HepG2 (cell line): ENCODE measurements around the gene ASIC3. TPM values are rescaled to one million over a fixed set of nuclear protein-coding genes. Genes with fewer than 3 reads are reported as not detected.
A peak's percentile ranks its signal among the peaks of the same experiment; 100 is the strongest.

ENCODE experiments used
- ATAC-seq: fragments of 200-7000 bp; cut with Tn5 transposase; 3 replicates; pipeline ENCODE4 v1.9.1; 2020; ENCODE audit warnings: mild to moderate bottlenecking, moderate library complexity
- BruUV-seq: library from RNA; stranded (reverse); fragments of 400-500 nt; replicated peaks from 2 replicates; lab custom pipeline; 2021; lab: Mats Ljungman, UMichigan
- CTCF ChIA-PET: fragments of 300-600 bp; formaldehyde crosslinking; extraction: SDS; loops from one replicate; lab custom pipeline; 2021; ENCODE audit warnings: low total read pairs, inconsistent platforms, low intra/inter-chr PET ratio; lab: Yijun Ruan, JAX
- POLR2A ChIA-PET: fragments of 350-600 bp; sonication (Branson Sonifier 250); formaldehyde crosslinking; loops from one replicate; lab custom pipeline; 2020; ENCODE audit warnings: antibody characterized with exemption, inconsistent platforms; lab: Yijun Ruan, JAX
- DNase-seq: peaks from one replicate; pipeline ENCODE4 v3.0.0-alpha.2; 2015; ENCODE audit warnings: low spot score
- FAIRE-seq: peaks from 3 replicates; lab custom pipeline; 2011; peaks lifted over from hg19 to GRCh38; lab: Jason Lieb, UNC
- H2AFZ ChIP-seq: one replicate; pipeline ENCODE4 v1.6.1; 2011; ENCODE audit warnings: low read length, inconsistent platforms
- H3K27ac ChIP-seq: fragments of 300-600 bp; 3 replicates; pipeline ENCODE4 v1.8.0; 2011; ENCODE audit warnings: mixed run types, mild to moderate bottlenecking, mixed read lengths, low read length, inconsistent platforms; ENCODE audit not compliant: insufficient read depth; ENCODE audit errors: extremely low read length
- H3K27me3 ChIP-seq, 2 experiments: fragments of 200-600 bp in 1 of 2; 2 replicates in 1 of 2; 3 replicates in 1 of 2; pipeline versions ENCODE4 v1.6.0 to v1.8.0; 2011; ENCODE audit warnings: low read length in 2 of 2, mild to moderate bottlenecking in 2 of 2, moderate library complexity in 2 of 2, inconsistent platforms in 1 of 2; ENCODE audit not compliant: insufficient read depth in 2 of 2, control insufficient read depth in 1 of 2
- H3K36me3 ChIP-seq, 2 experiments: fragments of 200-600 bp in 1 of 2; replicated peaks in 1 of 2; 2 replicates in 1 of 2; 3 replicates in 1 of 2; pipeline versions ENCODE4 v1.5.1 to v1.8.0; 2011; ENCODE audit warnings: low read length in 2 of 2, inconsistent platforms in 1 of 2; ENCODE audit not compliant: insufficient read depth in 2 of 2, control insufficient read depth in 1 of 2
- H3K4me1 ChIP-seq: 2 replicates; pipeline ENCODE4 v1.5.1; 2012; ENCODE audit warnings: low read length, inconsistent platforms; ENCODE audit not compliant: insufficient read depth
- H3K4me2 ChIP-seq: 2 replicates; pipeline ENCODE4 v1.6.0; 2011; ENCODE audit warnings: low read depth, low read length, inconsistent platforms
- H3K4me3 ChIP-seq, 3 experiments: fragments of 200-600 bp in 1 of 3; sonication (generic), shearing (Covaris generic) in 1 of 3; replicated peaks in 1 of 3; 2 replicates each; pipeline ENCODE4 v1.5.1; 2011 to 2016; ENCODE audit warnings: low read length in 3 of 3, inconsistent platforms in 2 of 3, low read depth in 2 of 3, mild to moderate bottlenecking in 2 of 3, control low read depth in 1 of 3, mixed read lengths in 1 of 3; ENCODE audit not compliant: insufficient read depth in 1 of 3
- H3K79me2 ChIP-seq: one replicate; pipeline ENCODE4 v1.6.1; 2011; ENCODE audit warnings: low read length, inconsistent platforms; ENCODE audit not compliant: insufficient read depth
- H3K9ac ChIP-seq: 2 replicates; pipeline ENCODE4 v1.6.0; 2011; ENCODE audit warnings: mild to moderate bottlenecking, low read depth, low read length, inconsistent platforms; ENCODE audit not compliant: insufficient read depth
- H3K9me3 ChIP-seq: 2 replicates; pipeline ENCODE4 v1.5.1; 2012; ENCODE audit warnings: mild to moderate bottlenecking, low read length
- H4K20me1 ChIP-seq: 2 replicates; pipeline ENCODE4 v1.6.0; 2011; ENCODE audit warnings: inconsistent platforms, mild to moderate bottlenecking, low read length, moderate library complexity; ENCODE audit not compliant: insufficient read depth
- ADNP ChIP-seq: sonication (generic); formaldehyde crosslinking; IDR thresholded peaks from 2 replicates; pipeline ENCODE4 v1.4.0; 2020; ENCODE audit warnings: missing genetic modification reagents
- GATA4 ChIP-seq: sonication (generic); IDR thresholded peaks from 2 replicates; pipeline ENCODE4 v1.6.1; 2016; ENCODE audit warnings: antibody characterized with exemption, low read depth, borderline replicate concordance
- MYC ChIP-seq: sonication (generic); formaldehyde crosslinking; IDR thresholded peaks from 2 replicates; pipeline ENCODE4 v1.9.0; 2021; ENCODE audit warnings: missing genetic modification reagents, borderline replicate concordance
- NR2F6 ChIP-seq, 2 experiments: IDR thresholded peaks; 2 replicates each; pipeline ENCODE4 v1.6.1; 2016; ENCODE audit warnings: antibody characterized with exemption in 1 of 2, mild to moderate bottlenecking in 1 of 2
- RFXAP ChIP-seq: sonication (generic); formaldehyde crosslinking; IDR thresholded peaks from 2 replicates; pipeline ENCODE4 v1.4.0; 2020; ENCODE audit warnings: missing genetic modification reagents, borderline replicate concordance
- SP4 ChIP-seq: sonication (generic); formaldehyde crosslinking; IDR thresholded peaks from 2 replicates; pipeline ENCODE4 v1.8.1; 2023; ENCODE audit warnings: mild to moderate bottlenecking, missing genetic modification reagents
- ZFY ChIP-seq: sonication (generic); formaldehyde crosslinking; IDR thresholded peaks from 2 replicates; pipeline ENCODE4 v1.4.0; 2020; ENCODE audit warnings: missing genetic modification reagents
- ZNF205 ChIP-seq: IDR thresholded peaks from 2 replicates; pipeline ENCODE4 v1.6.1; 2018; ENCODE audit warnings: missing biosample characterization, missing genetic modification reagents
- ZNF234 ChIP-seq: sonication (generic); formaldehyde crosslinking; conservative IDR thresholded peaks from 2 replicates; pipeline ENCODE4 v1.5.1; 2020; ENCODE audit warnings: mild to moderate bottlenecking, missing genetic modification reagents
- ZNF484 ChIP-seq: sonication (generic); formaldehyde crosslinking; IDR thresholded peaks from 2 replicates; pipeline ENCODE4 v1.5.1; 2020; ENCODE audit warnings: mild to moderate bottlenecking, low read depth, missing genetic modification reagents, borderline replicate concordance
- ZNF552 ChIP-seq: sonication (generic); formaldehyde crosslinking; IDR thresholded peaks from 2 replicates; pipeline ENCODE4 v1.9.0; 2022; ENCODE audit warnings: missing genetic modification reagents, mild to moderate bottlenecking, borderline replicate concordance
- ZNF709 ChIP-seq: sonication (generic); formaldehyde crosslinking; IDR thresholded peaks from 2 replicates; pipeline ENCODE4 v1.5.0; 2020; ENCODE audit warnings: mild to moderate bottlenecking, missing genetic modification reagents
- WGBS: methylation state at CpG from one replicate; pipeline ENCODE4 v1.1.6; 2017; ENCODE audit warnings: low lambda C conversion rate; 5-methylcytosine and 5-hydroxymethylcytosine counted together
- in situ Hi-C: cut with HindIII; loops from 2 replicates; pipeline ENCODE4 v1.10.0; 2017; ENCODE audit warnings: low pct_unique_long_range_greater_than_20kb; ENCODE audit not compliant: extremely low pct_ligation_motif_present
- intact Hi-C: fragments of 100-400 bp; cut with micrococcal nuclease; formaldehyde crosslinking; loops from one replicate; pipeline ENCODE4 v1.10.0; 2022; ENCODE audit not compliant: unreplicated experiment
- polyA plus RNA-seq, 8 experiments: library from polyadenylated mRNA; depleted of rRNA in 3 of 8; stranded (reverse) in 7 of 8; unstranded in 1 of 8; fragments of >200 nt; fragmentation: Illumina TruSeq in 4 of 8; extraction: Trizol in 4 of 8; gene quantifications; 2 replicates each; pipeline versions ENCODE4 v1.2.1 to v1.2.3, GENCODE V29; 2011 to 2016; ENCODE audit warnings: low read depth in 4 of 8, missing spikeins in 1 of 8, mixed read lengths in 1 of 8; ENCODE audit not compliant: insufficient read depth in 1 of 8
- total RNA-seq, 5 experiments: library from RNA; depleted of rRNA; stranded (reverse); fragments of >200 nt; fragmentation: Illumina TruSeq; extraction: Trizol; gene quantifications; 2 replicates each; pipeline ENCODE4 v1.2.3, GENCODE V29; 2016; ENCODE audit warnings: low read depth in 1 of 5
- TF ChIP-seq, protein P1 (sequence below): sonication (generic); formaldehyde crosslinking; IDR thresholded peaks from 2 replicates; pipeline ENCODE4 v1.9.0; 2022; ENCODE audit warnings: low read depth, missing genetic modification reagents
- TF ChIP-seq, protein P2 (sequence below): sonication (generic); formaldehyde crosslinking; IDR thresholded peaks from 2 replicates; pipeline ENCODE4 v1.4.0; 2020; ENCODE audit warnings: missing genetic modification reagents
- TF ChIP-seq, protein P3 (sequence below): sonication (generic); formaldehyde crosslinking; IDR thresholded peaks from 2 replicates; pipeline ENCODE4 v1.5.0; 2020; ENCODE audit warnings: mild to moderate bottlenecking, missing genetic modification reagents
- TF ChIP-seq, protein P4 (sequence below): IDR thresholded peaks from 2 replicates; pipeline ENCODE4 v1.6.1; 2012; ENCODE audit warnings: inconsistent platforms
- TF ChIP-seq, protein P5 (sequence below): sonication (generic); formaldehyde crosslinking; IDR thresholded peaks from 2 replicates; pipeline ENCODE4 v1.4.0; 2020; ENCODE audit warnings: mild to moderate bottlenecking, missing genetic modification reagents

Gene ASIC3
- total and polyA plus RNA-seq, 2 of the 13 experiments (the other 11 are each of a cell fraction or from before 2014, with no cell fraction given): 0.51 TPM; not detected in 1

DNA sequence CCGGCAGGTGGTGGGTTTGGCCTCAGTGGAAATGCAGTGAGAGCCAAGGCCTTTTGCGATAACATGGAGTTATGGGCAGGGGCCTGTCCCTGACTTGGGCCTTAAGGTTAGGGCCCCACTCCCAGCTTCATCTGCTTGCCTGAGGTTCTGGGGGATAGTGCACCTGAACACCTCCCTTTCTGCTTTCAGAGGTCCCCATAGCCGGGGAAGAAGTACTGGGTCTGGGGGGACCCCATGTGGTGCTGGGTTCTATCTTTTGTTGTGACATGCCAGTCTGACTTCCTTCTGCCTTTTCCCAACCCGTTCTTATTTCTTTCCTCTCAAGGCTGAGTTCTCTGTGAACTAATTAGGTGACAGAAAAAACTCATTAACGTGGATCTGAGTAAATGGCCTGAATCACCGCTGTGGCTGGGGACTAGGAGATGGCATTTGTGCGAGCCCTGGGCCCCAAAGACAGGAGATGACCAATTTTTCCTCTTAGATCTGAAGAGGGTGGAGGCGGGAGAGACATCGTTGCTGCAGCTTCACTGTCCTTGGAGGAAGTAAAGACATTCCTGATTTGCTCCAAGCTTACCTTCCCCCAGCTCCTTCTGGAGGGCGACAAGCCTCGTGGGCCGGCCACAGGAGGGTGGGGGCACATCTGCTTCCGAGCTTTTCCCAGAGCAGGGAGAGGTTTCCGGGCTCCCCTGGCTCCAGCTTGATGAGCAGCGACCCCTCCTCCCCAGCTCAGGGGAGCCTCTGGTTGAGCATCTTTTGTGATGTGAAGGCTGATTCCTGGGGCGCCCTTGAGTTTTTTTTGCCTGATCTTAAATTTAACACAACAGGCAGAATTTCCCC is 39.9 kb downstream of the ASIC3 start:
- Histone ChIP-seq H3K36me3 (peaks cover 6 to 19% of the 10 kb centered on the region in 2 experiments; a peak in 4 of 5 replicates), H3K4me2 (peak overlapping the region; percentile 97), H3K27me3 (no peaks in the 10 kb centered on the region), H4K20me1 (peaks cover 46% of the 10 kb centered on the region), H3K27ac (peak overlapping the region; percentile 70), H3K79me2 (peaks cover 64% of the 10 kb centered on the region), H3K9me3 (no peaks in the 10 kb centered on the region), H2AFZ (no peak overlapping the region), H3K9ac (peak overlapping the region; percentile 88), H3K4me3 (peak overlapping the region; percentile 93 to 98 (median 95)), H3K4me1 (peaks cover 66% of the 10 kb centered on the region)
- POLR2A ChIA-PET: interaction anchor here (0.6 to 6.7 kb wide), 8 partner anchors 7 to 681 kb away, joined by 3 to 82 read pairs (median 4); partner anchors contain the start of genes ABCB8 and FASTK
- TSS peak; percentile 48 for BruUV-seq
- in situ Hi-C loops (no loop called here), intact Hi-C loops (loop anchor here (10.0 kb wide), 1 partner anchor 157 kb away; the partner anchor contains the start of gene SMARCD3)
- FAIRE-seq (no peak), DNase-seq (no peak), ATAC-seq (no peak)
- 39% methylated on average over 12 of the region's 16 CpGs for WGBS
- CTCF ChIA-PET: interaction anchor here (2.2 kb wide), 1 partner anchor 23 kb away, joined by 6 read pairs; no protein-coding TSS in a partner anchor
- TF ChIP-seq ZNF552 (CRISPR knock-in tag): 0 out of 2 replicates have a peak, but pooled peaks have one; percentile 60
- TF ChIP-seq, protein P1, sequence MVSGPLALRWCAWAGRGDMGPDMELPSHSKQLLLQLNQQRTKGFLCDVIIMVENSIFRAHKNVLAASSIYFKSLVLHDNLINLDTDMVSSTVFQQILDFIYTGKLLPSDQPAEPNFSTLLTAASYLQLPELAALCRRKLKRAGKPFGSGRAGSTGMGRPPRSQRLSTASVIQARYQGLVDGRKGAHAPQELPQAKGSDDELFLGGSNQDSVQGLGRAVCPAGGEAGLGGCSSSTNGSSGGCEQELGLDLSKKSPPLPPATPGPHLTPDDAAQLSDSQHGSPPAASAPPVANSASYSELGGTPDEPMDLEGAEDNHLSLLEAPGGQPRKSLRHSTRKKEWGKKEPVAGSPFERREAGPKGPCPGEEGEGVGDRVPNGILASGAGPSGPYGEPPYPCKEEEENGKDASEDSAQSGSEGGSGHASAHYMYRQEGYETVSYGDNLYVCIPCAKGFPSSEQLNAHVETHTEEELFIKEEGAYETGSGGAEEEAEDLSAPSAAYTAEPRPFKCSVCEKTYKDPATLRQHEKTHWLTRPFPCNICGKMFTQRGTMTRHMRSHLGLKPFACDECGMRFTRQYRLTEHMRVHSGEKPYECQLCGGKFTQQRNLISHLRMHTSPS: peak; percentile 12; the same call in 1 of the 2 replicates
- TF ChIP-seq MYC (CRISPR knock-in tag): no peak
- TF ChIP-seq ZNF709 (CRISPR knock-in tag): 0 out of 2 replicates have a peak, but pooled peaks have one; percentile 8
- no peak for TF ChIP-seq SP4 (CRISPR knock-in tag)
- 0 out of 2 replicates have a peak, but pooled peaks have one; percentile 4 for TF ChIP-seq NR2F6 (IDR thresholded peaks at IDR 0.05)
- no peak for TF ChIP-seq NR2F6 (CRISPR knock-in tag; IDR thresholded peaks at IDR 0.05)
- no peak for TF ChIP-seq ZNF234 (CRISPR knock-in tag)
- TF ChIP-seq ADNP: no peak
- TF ChIP-seq, protein P2, sequence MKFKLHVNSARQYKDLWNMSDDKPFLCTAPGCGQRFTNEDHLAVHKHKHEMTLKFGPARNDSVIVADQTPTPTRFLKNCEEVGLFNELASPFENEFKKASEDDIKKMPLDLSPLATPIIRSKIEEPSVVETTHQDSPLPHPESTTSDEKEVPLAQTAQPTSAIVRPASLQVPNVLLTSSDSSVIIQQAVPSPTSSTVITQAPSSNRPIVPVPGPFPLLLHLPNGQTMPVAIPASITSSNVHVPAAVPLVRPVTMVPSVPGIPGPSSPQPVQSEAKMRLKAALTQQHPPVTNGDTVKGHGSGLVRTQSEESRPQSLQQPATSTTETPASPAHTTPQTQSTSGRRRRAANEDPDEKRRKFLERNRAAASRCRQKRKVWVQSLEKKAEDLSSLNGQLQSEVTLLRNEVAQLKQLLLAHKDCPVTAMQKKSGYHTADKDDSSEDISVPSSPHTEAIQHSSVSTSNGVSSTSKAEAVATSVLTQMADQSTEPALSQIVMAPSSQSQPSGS: no peak
- TF ChIP-seq ZNF205 (CRISPR knock-in tag): no peak
- TF ChIP-seq RFXAP (CRISPR knock-in tag): no peak
- TF ChIP-seq ZNF484: no peak
- TF ChIP-seq, protein P3, sequence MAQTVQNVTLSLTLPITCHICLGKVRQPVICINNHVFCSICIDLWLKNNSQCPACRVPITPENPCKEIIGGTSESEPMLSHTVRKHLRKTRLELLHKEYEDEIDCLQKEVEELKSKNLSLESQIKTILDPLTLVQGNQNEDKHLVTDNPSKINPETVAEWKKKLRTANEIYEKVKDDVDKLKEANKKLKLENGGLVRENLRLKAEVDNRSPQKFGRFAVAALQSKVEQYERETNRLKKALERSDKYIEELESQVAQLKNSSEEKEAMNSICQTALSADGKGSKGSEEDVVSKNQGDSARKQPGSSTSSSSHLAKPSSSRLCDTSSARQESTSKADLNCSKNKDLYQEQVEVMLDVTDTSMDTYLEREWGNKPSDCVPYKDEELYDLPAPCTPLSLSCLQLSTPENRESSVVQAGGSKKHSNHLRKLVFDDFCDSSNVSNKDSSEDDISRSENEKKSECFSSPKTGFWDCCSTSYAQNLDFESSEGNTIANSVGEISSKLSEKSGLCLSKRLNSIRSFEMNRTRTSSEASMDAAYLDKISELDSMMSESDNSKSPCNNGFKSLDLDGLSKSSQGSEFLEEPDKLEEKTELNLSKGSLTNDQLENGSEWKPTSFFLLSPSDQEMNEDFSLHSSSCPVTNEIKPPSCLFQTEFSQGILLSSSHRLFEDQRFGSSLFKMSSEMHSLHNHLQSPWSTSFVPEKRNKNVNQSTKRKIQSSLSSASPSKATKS: no peak
- TF ChIP-seq, protein P4, sequence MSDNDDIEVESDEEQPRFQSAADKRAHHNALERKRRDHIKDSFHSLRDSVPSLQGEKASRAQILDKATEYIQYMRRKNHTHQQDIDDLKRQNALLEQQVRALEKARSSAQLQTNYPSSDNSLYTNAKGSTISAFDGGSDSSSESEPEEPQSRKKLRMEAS: no peak
- no peak for TF ChIP-seq ZFY (CRISPR knock-in tag)
- TF ChIP-seq GATA4: no peak
- TF ChIP-seq, protein P5, sequence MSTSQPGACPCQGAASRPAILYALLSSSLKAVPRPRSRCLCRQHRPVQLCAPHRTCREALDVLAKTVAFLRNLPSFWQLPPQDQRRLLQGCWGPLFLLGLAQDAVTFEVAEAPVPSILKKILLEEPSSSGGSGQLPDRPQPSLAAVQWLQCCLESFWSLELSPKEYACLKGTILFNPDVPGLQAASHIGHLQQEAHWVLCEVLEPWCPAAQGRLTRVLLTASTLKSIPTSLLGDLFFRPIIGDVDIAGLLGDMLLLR (CRISPR knock-in tag): no peak
